Suppressor macrophage treated with lipopolysaccharide for 1 hour (primary cell): ENCODE data around the gene PRMT5.

Experiments used
- DNase-seq, 3 donors: peaks; one replicate each; pipeline ENCODE4 v3.0.0-alpha.2; 2020 to 2022

The PRMT5 gene

DNA sequence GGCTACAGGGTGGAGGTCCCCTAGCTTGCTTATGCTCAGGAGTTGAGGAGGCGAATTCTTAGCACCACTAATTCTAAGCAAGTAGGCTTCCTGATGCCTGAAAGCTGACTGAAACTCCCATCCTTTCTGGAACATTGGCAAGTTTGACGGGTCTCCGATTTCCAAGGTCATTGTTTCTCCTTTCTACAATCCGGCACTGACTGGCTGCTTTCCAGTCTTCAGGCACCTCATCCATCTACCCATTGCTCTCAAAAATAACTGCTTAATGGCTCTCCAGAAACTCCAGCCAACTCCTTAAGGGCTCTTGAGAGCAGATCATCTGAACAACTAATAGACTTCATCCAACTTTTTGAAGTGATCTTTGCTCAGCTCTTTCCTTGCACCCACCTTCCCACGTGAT lies 32.8 kb downstream of the PRMT5 start:
- no peak for DNase-seq

DNA sequence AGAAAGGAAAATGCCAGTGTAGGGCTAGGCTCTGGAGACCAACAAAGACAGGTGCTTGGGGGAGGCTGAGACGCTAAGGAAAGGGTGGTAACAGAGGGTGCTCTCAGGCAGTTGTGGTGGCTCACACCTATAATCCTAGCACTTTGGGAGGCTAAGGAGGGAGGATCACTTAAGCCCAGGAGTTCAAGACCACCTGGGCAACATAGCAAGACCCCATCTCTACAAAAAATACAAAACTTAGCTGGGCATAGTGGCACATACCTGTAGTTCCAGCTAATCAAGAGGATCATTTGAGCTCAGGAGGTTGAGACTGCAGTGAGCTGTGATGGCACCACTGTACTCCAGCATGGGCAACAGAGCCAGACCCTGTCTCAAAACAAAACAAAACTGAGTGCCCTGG lies 33.8 kb downstream of the PRMT5 start:
- DNase-seq: no peak

- DNase-seq: no peak
Measured at GRCh38 chr14:22893706-22894105, 35.5 kb downstream of the PRMT5 start.

DNA sequence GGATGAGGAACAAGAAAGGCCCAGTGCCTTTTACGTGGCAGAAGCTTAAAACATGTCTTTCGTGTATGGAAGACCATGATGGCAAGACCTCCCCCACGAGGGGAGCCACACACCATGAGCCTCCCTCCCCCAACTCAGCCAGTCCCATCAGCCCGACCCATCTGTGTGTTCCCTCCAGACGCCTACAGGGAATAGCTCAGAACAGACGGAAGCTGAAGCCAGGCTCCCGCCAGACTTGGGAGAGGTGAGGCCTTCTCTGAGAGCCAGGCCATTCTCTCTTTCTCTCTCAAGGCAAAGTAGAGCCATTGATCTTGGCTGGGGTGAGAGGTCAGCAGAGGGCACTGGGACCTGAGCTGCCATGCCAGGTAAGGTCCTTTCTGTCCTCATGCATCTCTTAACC lies 36.7 kb downstream of the PRMT5 start:
- DNase-seq: no peak

DNA sequence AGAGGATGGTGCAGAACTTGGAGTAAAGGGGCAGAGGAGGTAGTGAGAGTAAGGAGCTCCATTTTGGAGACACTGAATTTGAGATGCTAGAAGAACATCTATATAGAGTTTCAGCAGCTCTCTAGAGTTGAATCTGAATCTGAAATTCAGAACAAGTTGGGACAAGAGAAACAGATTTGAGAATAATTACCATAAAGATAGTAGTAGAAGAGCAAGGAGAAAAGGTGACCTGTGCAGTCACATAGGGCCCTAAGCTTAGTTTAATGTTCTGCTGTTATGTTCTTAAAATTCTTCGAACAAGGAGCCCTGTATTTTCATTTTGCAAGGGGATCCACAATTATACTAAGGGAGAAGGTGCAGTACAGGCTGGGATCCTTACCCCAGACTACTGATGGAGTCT lies 38.8 kb downstream of the PRMT5 start:
- no peak for DNase-seq

- DNase-seq: no peak
Measured at GRCh38 chr14:22888662-22889061, 40.5 kb downstream of the PRMT5 start.

- DNase-seq: no peak
Measured at GRCh38 chr14:22887990-22888378, 41.2 kb downstream of the PRMT5 start.

- peak; percentile 18 to 42 (median 19) for DNase-seq
Measured at GRCh38 chr14:22887260-22887989, 41.8 kb downstream of the PRMT5 start.

- DNase-seq: peak; percentile 48 to 76 (median 52)
Measured at GRCh38 chr14:22886500-22887259, 42.5 kb downstream of the PRMT5 start.

GRCh38 chr14:22885975-22886374 lies 43.2 kb downstream of the PRMT5 start:
- no peak for DNase-seq

DNA sequence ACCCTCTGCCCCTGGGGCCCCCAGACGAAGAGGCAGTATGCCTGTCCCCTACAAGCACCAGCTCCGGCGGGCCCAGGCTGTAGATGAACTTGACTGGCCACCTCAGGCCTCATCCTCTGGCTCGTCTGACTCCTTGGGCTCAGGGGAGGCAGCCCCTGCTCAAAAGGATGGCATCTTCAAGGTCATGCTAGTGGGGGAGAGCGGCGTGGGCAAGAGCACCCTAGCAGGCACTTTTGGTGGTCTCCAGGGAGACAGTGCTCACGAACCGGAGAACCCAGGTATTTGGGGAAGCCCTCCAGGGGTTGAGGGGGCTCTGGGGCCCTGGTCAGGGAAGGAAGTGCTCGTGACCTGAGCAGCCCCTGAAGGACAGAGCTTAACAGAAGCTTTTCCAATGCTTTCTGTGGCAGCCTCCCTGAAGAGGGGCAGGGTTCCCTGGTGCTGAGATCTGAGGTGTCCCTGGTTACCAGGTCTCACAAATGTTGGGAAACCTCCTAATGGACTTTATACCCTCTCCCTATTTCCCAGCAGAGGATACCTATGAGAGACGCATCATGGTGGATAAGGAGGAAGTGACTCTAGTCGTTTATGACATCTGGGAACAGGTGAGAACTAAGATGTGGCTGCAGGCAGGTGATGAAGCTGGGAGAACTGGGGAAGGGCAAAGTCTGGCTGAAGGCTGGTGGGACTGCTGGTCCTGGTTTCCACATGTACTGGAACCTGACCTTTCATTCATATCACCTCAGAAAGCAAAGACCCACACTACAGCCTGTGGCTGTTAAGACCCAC lies 44.2 kb downstream of the PRMT5 start:
- no peak for DNase-seq

DNA sequence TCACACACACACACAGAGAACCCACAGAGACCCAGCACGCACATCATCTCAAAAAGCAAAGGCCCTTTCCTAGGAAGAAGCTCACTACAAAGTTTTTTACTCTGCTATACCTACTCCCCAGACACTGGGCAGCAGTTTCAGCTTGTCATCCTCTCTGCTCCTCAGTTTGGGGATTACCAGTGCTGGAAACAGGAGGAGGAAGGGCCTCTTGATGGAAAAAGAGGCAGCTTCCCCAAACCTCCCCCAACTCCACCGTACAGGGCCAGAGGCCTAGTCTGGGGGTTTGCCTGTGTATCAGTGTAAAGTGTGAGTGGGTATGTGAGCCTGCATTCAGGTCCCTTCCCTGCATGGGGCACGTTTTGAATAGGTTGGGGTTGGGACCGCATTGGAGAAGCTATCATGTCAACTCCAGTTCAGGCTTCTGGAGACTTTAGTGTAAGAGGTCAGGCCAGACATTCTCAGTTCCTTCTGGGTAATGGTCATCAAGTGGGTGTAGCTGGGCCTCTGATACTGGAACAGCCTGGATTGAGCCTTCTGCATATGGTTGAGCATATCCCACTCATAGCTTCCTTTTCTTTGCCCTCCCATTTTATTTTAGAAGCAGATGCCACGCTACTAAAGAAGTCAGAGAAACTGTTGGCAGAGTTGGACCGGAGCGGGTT lies 45.0 kb downstream of the PRMT5 start:
- peak; percentile 41 to 62 (median 58) for DNase-seq

- DNase-seq: no peak
Measured at GRCh38 chr14:22883173-22883976, 45.8 kb downstream of the PRMT5 start, which contains the start of gene REM2. TSS of gene REM2 (plus strand) at chr14:22883222. CDS start at chr14:22883288, 66 bp downstream.

- DNase-seq: peak; percentile 22 to 35 (median 30)
Measured at GRCh38 chr14:22882529-22883172, 46.5 kb downstream of the PRMT5 start.

GRCh38 chr14:22882064-22882463 lies 47.1 kb downstream of the PRMT5 start:
- no peak for DNase-seq

DNA sequence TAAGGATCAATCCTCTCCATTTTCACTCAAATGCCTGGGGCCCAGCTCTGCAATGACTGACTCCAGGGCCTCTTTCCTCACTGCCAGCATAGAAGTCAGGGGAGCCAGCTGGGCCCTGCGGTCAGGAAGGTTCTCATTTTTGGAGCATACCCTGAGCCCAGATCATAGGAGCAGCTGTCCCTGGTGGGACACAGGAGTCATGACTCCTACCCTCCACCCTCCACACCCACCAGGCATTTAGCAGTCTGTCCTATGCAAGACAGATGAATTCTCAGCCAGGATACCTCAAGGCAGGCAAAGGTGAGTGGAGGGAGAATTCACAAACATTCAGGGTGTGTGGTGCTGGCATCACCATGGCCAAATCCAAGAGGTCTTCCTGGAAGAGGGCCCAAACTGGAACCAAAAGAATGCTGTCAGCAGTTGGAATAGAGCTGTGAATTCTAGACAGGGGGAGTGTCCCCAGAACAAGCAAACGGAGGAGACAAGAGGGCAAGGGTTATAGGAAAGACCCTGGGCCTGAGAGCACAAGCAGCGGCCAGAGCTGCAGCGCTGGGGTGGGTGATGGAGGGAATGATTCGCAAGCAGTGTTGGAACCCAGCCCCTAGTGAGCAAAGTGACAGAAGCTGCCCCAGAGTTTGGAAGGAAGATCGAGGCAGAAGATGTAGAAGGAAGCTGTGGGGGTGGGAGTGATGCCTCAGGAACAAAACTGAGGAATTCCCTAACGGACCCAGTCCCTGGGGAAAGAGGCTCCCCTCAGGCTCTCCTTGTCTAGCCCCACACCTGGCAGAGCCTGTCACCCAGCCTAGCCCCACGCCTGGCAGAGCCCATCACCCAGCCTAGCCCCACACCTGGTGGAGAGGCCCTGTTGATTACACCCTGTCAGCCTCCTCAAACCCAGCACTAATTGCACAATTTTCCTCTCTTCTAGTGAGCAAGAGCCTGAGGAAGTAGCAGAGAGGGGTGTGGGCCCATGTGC lies 50.6 kb downstream of the PRMT5 start:
- no peak for DNase-seq

DNA sequence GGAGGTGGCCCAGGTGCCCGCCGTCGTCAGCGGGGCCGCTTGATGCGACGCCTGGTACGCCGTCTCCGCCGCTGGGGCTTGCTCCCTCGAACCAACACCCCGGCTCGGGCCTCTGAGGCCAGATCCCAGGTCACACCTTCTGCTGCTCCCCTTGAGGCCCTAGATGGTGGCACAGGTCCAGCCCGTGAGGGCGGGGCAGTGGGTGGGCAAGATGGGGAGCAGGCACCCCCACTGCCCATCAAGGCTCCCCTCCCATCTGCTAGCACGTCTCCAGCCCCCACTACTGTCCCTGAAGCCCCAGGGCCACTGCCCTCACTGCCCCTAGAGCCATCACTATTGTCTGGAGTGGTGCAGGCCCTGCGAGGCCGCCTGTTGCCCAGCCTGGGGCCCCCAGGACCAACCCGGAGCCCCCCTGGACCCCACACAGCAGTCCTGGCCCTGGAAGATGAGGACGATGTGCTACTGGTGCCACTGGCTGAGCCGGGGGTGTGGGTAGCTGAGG lies 52.1 kb downstream of the PRMT5 start:
- DNase-seq: no peak

- DNase-seq: peak in 1 of 3 donors; percentile 13
Measured at GRCh38 chr14:22875748-22876319, 53.3 kb downstream of the PRMT5 start.

GRCh38 chr14:22875003-22875747 lies 54.0 kb downstream of the PRMT5 start:
- DNase-seq: peak in 1 of 3 donors; percentile 8
